Fibroblast of lung (primary cell): ENCODE measurements around the gene PPP4R1.

Source experiments
- CTCF ChIP-seq, 2 donors: IDR thresholded peaks in 1 of 2; conservative IDR thresholded peaks in 1 of 2; 1 replicate in 1 of 2; 2 replicates in 1 of 2; pipeline ENCODE4 v1.5.1; 2011 to 2012; ENCODE audit warnings: low read length in 2 of 2, control low read depth in 1 of 2, inconsistent platforms in 1 of 2, low read depth in 1 of 2, mild to moderate bottlenecking in 1 of 2
- EZH2 ChIP-seq: IDR thresholded peaks from 2 replicates; pipeline ENCODE4 v1.5.1; 2012; ENCODE audit warnings: low read length, control low read depth, mild to moderate bottlenecking; ENCODE audit errors: missing control alignments

GRCh38 chr18:9655232-9655767 lies 40.9 kb upstream of the PPP4R1 start:
- TF ChIP-seq CTCF (conservative IDR thresholded peaks at IDR 0.05 in 1 of 2, IDR thresholded peaks at IDR 0.05 in 1 of 2; ENCODE audit: low read depth in 1 of 2, low read length in 2 of 2) (no peak), EZH2 (no peak)
